GM19468 (cell line): ENCODE measurements around the gene MRPL40.

Experiments
- ATAC-seq: cut with Tn5 transposase; IDR thresholded peaks from one replicate; pipeline ENCODE4 v1.9.1; 2021; ENCODE audit warnings: mild to moderate bottlenecking, moderate library complexity, moderate number of reproducible peaks; ENCODE audit not compliant: unreplicated experiment; ENCODE audit errors: extremely low read depth

Gene MRPL40

GRCh38 chr22:19406281-19406811 is 26.0 kb upstream of the MRPL40 start:
- ATAC-seq, result no peak

- ATAC-seq, result no peak
Observed at GRCh38 chr22:19406846-19407245, 25.5 kb upstream of the MRPL40 start.

GRCh38 chr22:19407649-19408606 is 24.4 kb upstream of the MRPL40 start:
- ATAC-seq, result no peak

GRCh38 chr22:19410941-19411689 is 21.2 kb upstream of the MRPL40 start:
- ATAC-seq, result no peak

GRCh38 chr22:19411690-19412045 is 20.7 kb upstream of the MRPL40 start:
- ATAC-seq, result no peak

GRCh38 chr22:19412478-19412877 is 19.9 kb upstream of the MRPL40 start:
- no peak for ATAC-seq

- no peak for ATAC-seq
Observed at GRCh38 chr22:19412923-19413322, 19.4 kb upstream of the MRPL40 start.

- ATAC-seq, result no peak
Observed at GRCh38 chr22:19419086-19419463, 13.3 kb upstream of the MRPL40 start.

GRCh38 chr22:19419464-19420178 is 12.7 kb upstream of the MRPL40 start:
- peak; percentile 83 for ATAC-seq

- ATAC-seq, result no peak
Observed at GRCh38 chr22:19420321-19420720, 12.0 kb upstream of the MRPL40 start.

GRCh38 chr22:19422440-19423301 is 9.7 kb upstream of the MRPL40 start:
- no peak for ATAC-seq

GRCh38 chr22:19424186-19424500 is 8.2 kb upstream of the MRPL40 start:
- no peak for ATAC-seq

GRCh38 chr22:19429950-19430889 is 2.1 kb upstream of the MRPL40 start:
- no peak for ATAC-seq

- ATAC-seq, result no peak
Observed at GRCh38 chr22:19430890-19431541, 1.3 kb upstream of the MRPL40 start.

GRCh38 chr22:19431649-19432132 is 654 bp upstream of the MRPL40 start, which contains the start of gene HIRA:
Gene HIRA, minus strand, starts transcription at chr22:19431733. Its CDS starts 257 bp downstream, at chr22:19431476.
- ATAC-seq, result peak; percentile 5

- no peak for ATAC-seq
Observed at GRCh38 chr22:19434401-19434800, 2.1 kb downstream of the MRPL40 start.

GRCh38 chr22:19434829-19435580 is 2.7 kb downstream of the MRPL40 start:
- no peak for ATAC-seq
